Osteoblast (primary cell): ENCODE measurements around the gene PBX4. TPM values are rescaled to one million over a fixed set of nuclear protein-coding genes. Genes with fewer than 3 reads are reported as not detected.
"Not testable (repeated sequence)": the region's sequence is repeated elsewhere in the genome, so short reads cannot be mapped to it uniquely, and the experiment has no call there.

Experiments
- DNase-seq: peaks from one replicate; pipeline ENCODE4 v3.0.0; 2011; ENCODE audit warnings: low spot score, mixed read lengths; ENCODE audit not compliant: insufficient read length; ENCODE audit errors: missing footprints
- H2AFZ ChIP-seq: 2 replicates; pipeline ENCODE4 v1.6.0; 2011; ENCODE audit warnings: mild to moderate bottlenecking, low read length
- H3K27ac ChIP-seq: 2 replicates; pipeline ENCODE4 v1.5.1; 2011; ENCODE audit warnings: mild to moderate bottlenecking, low read depth, low read length, moderate library complexity
- H3K27me3 ChIP-seq: 2 replicates; pipeline ENCODE4 v1.6.0; 2012; ENCODE audit warnings: mild to moderate bottlenecking, control low read depth, inconsistent platforms, low read length, moderate library complexity; ENCODE audit not compliant: insufficient read depth
- H3K36me3 ChIP-seq: 2 replicates; pipeline ENCODE4 v1.5.1; 2011; ENCODE audit warnings: mild to moderate bottlenecking, low read length, control low read depth, moderate library complexity; ENCODE audit not compliant: insufficient read depth
- H3K4me1 ChIP-seq: 2 replicates; pipeline ENCODE4 v1.5.1; 2011; ENCODE audit warnings: mild to moderate bottlenecking, low read length, control low read depth, moderate library complexity; ENCODE audit not compliant: insufficient read depth
- H3K4me2 ChIP-seq: 2 replicates; pipeline ENCODE4 v1.6.0; 2011; ENCODE audit warnings: mild to moderate bottlenecking, low read length; ENCODE audit not compliant: insufficient read depth
- H3K4me3 ChIP-seq: fragments of 200-600 bp; sonication (generic); 3 replicates; pipeline ENCODE4 v1.5.1; 2012; ENCODE audit warnings: mild to moderate bottlenecking, low read length, inconsistent platforms; ENCODE audit not compliant: insufficient read depth
- H3K79me2 ChIP-seq: 2 replicates; pipeline ENCODE4 v1.6.0; 2012; ENCODE audit warnings: mild to moderate bottlenecking, low read length, control low read depth, inconsistent platforms; ENCODE audit not compliant: insufficient read depth
- H3K9me3 ChIP-seq: 2 replicates; pipeline ENCODE4 v1.5.1; 2011; ENCODE audit warnings: low read depth, low read length, control low read depth
- H4K20me1 ChIP-seq: 2 replicates; pipeline ENCODE4 v1.6.0; 2012; ENCODE audit warnings: mild to moderate bottlenecking, low read length, control low read depth; ENCODE audit not compliant: insufficient read depth
- total RNA-seq: library from RNA; depleted of rRNA; stranded (reverse); fragments of >200 nt; gene quantifications from 2 replicates; pipeline ENCODE4 v1.2.3, GENCODE V29; 2012
- TF ChIP-seq, protein P1 (sequence below): IDR thresholded peaks from 2 replicates; pipeline ENCODE4 v1.5.1; 2011; ENCODE audit warnings: mild to moderate bottlenecking, low read depth, low read length, moderate library complexity; ENCODE audit errors: extremely low read depth

Gene PBX4
- total RNA-seq, 1 donor, result 0.36 TPM

DNA sequence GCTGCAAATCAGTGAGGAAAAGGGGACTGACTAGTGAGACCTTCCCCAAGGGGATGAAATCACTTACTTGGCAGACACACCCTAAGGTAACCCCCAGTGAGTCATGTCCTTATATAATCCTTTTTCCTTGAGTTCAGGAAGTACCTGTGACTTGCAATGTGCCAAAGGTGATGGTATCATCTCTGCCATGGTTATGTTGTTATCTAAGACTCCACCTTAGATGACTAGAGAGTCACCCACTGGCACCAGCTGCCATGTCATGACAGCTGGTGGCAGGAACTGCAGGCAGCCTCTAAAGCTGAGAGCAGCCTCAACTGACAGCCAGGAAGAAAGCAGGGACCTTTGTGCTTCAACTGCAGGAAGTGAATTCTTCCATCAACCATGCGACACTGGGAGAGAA, 12.5 kb downstream of the PBX4 start:
- H3K27me3 ChIP-seq, result no peaks in the 10 kb centered on the region
- H3K4me3 ChIP-seq, result no peak overlapping the region
- peak; percentile 64 for DNase-seq
- no peak overlapping the region for H3K4me2 ChIP-seq
- TF ChIP-seq, protein P1, sequence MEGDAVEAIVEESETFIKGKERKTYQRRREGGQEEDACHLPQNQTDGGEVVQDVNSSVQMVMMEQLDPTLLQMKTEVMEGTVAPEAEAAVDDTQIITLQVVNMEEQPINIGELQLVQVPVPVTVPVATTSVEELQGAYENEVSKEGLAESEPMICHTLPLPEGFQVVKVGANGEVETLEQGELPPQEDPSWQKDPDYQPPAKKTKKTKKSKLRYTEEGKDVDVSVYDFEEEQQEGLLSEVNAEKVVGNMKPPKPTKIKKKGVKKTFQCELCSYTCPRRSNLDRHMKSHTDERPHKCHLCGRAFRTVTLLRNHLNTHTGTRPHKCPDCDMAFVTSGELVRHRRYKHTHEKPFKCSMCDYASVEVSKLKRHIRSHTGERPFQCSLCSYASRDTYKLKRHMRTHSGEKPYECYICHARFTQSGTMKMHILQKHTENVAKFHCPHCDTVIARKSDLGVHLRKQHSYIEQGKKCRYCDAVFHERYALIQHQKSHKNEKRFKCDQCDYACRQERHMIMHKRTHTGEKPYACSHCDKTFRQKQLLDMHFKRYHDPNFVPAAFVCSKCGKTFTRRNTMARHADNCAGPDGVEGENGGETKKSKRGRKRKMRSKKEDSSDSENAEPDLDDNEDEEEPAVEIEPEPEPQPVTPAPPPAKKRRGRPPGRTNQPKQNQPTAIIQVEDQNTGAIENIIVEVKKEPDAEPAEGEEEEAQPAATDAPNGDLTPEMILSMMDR, result no peak
- no peak overlapping the region for H2AFZ ChIP-seq
- H3K27ac ChIP-seq, result no peak overlapping the region
- H3K9me3 ChIP-seq, result no peaks in the 10 kb centered on the region
- H3K36me3 ChIP-seq, result no peaks in the 10 kb centered on the region
- no peaks in the 10 kb centered on the region for H3K79me2 ChIP-seq
- H4K20me1 ChIP-seq, result no peaks in the 10 kb centered on the region
- no peaks in the 10 kb centered on the region for H3K4me1 ChIP-seq

DNA sequence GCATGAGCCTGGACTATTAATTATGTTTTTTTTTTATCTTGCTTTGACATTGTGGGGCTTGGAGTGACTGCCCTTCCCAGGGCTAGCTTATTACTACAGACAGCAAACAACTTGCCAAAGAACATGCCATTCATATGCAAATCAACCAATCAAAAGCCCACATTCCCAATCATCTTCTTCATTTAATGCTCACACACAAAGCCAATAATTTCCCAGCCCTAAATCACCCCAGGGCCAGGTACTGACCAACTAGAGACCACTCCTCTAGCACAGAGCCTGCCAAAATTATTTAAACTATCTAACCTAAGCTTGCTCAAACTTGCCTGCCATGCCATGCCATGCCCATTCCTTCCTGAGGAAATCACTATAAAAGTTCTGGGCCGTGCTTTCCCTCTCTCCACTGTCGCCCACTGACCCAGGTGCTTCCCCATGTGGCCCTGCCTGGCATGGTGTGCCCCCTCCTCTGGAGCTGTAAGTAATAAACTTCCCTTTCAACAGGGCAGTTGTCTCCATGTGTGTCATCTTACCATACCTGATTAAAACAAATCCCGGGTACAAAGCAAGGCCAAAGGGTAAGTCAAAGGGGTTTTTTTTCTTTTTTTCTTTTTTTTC, 15.7 kb downstream of the PBX4 start:
- TF ChIP-seq, protein P1, result no peak

DNA sequence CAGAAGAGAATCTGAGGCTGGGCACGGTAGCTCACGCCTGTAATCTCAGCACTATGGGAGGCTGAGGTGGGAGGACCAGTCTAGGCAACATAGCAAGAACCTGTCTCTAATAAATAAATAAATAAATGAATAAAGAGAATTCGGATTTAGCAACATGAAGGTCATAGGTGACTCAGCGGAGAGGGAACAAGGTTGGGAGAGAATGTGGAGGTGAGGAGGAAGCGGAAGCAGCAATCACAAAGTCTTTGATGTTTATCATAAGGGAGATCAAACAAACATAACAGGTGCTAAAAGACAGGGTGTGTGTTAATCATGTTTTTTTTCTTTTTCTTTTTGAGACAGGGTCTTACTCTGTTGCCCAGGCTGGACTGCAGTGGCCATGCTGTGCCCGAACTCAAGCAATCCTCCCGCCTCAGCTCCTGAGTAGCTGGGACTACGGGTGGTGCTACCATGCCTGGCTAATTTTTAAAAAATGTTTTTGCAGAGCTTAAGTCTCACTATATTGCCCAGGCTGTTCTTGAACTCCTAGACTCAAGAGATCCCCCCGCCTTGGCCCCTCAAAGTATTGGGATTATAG, 16.3 kb downstream of the PBX4 start:
- Histone ChIP-seq H3K27me3 (no peaks in the 10 kb centered on the region), H2AFZ (no peak overlapping the region), H3K4me1 (no peaks in the 10 kb centered on the region), H3K4me2 (no peak overlapping the region), H3K4me3 (no peak overlapping the region), H3K79me2 (no peaks in the 10 kb centered on the region), H3K9me3 (no peaks in the 10 kb centered on the region), H4K20me1 (no peaks in the 10 kb centered on the region), H3K27ac (no peak overlapping the region), H3K36me3 (no peaks in the 10 kb centered on the region)
- DNase-seq, result no peak
- TF ChIP-seq, protein P1, result no peak

More for the DNA sequence above, 15.7 kb downstream of the PBX4 start:
- Histone ChIP-seq H3K36me3 (no peaks in the 10 kb centered on the region), H3K9me3 (no peaks in the 10 kb centered on the region), H3K27me3 (no peaks in the 10 kb centered on the region), H3K4me1 (no peaks in the 10 kb centered on the region), H2AFZ (no peak overlapping the region), H3K27ac (no peak overlapping the region), H3K4me2 (no peak overlapping the region), H4K20me1 (no peaks in the 10 kb centered on the region), H3K4me3 (no peak overlapping the region), H3K79me2 (no peaks in the 10 kb centered on the region)
- peak; percentile 58 for DNase-seq

DNA sequence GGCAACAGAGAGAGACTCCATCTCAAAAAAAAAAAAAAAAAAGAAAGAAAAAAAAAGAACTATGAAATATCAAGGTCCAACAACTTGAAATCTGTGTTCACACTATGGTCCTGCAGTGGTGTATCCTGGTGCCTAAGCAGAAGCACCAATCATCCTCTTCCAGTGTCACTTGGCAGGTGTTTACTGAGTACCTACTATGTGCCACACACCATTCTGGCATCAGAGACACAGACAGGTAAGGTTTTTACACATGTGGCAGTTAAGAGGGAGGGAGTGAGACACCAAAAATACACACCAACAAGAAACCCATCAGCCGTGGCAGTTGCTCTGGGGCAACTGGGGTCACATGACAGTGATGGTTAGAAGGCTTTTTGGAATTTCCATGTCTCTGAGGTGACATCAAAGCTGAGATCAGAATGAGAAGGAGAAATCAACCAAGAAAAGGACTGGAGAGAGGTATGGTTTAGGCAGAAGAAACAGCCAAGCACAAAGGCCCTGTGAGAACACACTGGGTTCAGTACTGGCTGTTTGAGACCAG, 17.6 kb downstream of the PBX4 start:
- no peak for DNase-seq
- TF ChIP-seq, protein P1, result no peak
- Histone ChIP-seq H4K20me1 (no peaks in the 10 kb centered on the region), H3K36me3 (no peaks in the 10 kb centered on the region), H2AFZ (no peak overlapping the region), H3K4me3 (no peak overlapping the region), H3K4me1 (no peaks in the 10 kb centered on the region), H3K9me3 (no peaks in the 10 kb centered on the region), H3K79me2 (no peaks in the 10 kb centered on the region), H3K4me2 (no peak overlapping the region), H3K27ac (no peak overlapping the region), H3K27me3 (no peaks in the 10 kb centered on the region)

DNA sequence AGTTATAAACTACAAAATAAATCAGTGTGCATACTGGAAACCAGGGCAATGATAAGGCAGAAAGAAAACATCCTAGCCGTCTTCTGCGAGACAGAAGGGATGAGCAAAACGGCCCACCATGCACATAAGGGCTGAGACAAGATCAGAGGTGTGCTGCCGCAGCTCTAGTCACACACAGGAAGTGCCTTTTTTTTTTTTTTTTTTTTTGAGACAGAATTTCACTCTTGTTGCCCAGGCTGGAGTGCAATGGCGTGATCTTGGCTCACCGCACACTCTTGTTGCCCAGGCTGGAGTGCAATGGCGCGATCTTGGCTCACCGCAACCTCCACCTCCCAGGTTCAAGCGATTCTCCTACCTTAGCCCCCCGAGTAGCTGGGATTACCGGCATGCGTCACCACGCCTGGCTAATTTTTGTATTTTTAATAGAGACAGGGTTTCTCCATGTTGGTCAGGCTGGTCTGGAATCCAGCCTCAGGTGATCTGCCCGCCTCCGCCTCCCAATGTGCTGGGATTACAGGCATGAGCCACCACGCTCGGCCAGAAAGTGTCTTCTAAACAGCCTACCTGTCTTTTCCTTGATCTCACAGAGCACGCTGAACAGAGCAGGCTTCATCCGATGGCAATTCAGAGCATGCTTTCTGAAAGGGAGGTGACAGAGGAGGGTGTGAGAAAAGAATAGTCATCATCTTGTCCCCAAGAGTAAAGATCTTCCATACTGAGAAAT, 19.6 kb downstream of the PBX4 start:
- not testable (repeated sequence) for H3K27ac ChIP-seq, H2AFZ ChIP-seq, H3K36me3 ChIP-seq, H3K79me2 ChIP-seq, H3K9me3 ChIP-seq, DNase-seq, H3K4me2 ChIP-seq, H3K4me3 ChIP-seq, H4K20me1 ChIP-seq, H3K27me3 ChIP-seq
- H3K4me1 ChIP-seq, result peaks cover 10% of the 10 kb centered on the region
